DOHH2 (cell line): ENCODE measurements around the gene PCAT7.

ENCODE experiments used
- EZH2phosphoT487 ChIP-seq: fragments of 200-600 bp; sonication (generic); IDR thresholded peaks from 2 replicates; pipeline ENCODE4 v1.6.1; 2017; ENCODE audit warnings: borderline replicate concordance, mild to moderate bottlenecking, antibody characterized with exemption, low read length, moderate library complexity, mixed read lengths
- TF ChIP-seq, protein P1 (sequence below): fragments of 200-600 bp; sonication (generic); IDR thresholded peaks from one replicate; pipeline ENCODE4 v1.5.1; 2014; ENCODE audit warnings: antibody characterized with exemption, mild to moderate bottlenecking, low read depth, low read length; ENCODE audit not compliant: poor library complexity, severe bottlenecking

- TF ChIP-seq, protein P1, sequence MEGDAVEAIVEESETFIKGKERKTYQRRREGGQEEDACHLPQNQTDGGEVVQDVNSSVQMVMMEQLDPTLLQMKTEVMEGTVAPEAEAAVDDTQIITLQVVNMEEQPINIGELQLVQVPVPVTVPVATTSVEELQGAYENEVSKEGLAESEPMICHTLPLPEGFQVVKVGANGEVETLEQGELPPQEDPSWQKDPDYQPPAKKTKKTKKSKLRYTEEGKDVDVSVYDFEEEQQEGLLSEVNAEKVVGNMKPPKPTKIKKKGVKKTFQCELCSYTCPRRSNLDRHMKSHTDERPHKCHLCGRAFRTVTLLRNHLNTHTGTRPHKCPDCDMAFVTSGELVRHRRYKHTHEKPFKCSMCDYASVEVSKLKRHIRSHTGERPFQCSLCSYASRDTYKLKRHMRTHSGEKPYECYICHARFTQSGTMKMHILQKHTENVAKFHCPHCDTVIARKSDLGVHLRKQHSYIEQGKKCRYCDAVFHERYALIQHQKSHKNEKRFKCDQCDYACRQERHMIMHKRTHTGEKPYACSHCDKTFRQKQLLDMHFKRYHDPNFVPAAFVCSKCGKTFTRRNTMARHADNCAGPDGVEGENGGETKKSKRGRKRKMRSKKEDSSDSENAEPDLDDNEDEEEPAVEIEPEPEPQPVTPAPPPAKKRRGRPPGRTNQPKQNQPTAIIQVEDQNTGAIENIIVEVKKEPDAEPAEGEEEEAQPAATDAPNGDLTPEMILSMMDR: no peak
- TF ChIP-seq EZH2phosphoT487: no peak
These were observed 12.4 kb downstream of the PCAT7 start for GRCh38 chr9:94567271-94567670.
